ENCODE measurements around the gene NCAPH2. TPM values are rescaled to one million over a fixed set of nuclear protein-coding genes. Genes with fewer than 3 reads are reported as not detected.

The NCAPH2 gene
- total and polyA plus RNA-seq, 2 of the 8 experiments (the other 6 are each of a cell fraction or from before 2014, with no cell fraction given): 62.2 to 81.6 TPM

DNA sequence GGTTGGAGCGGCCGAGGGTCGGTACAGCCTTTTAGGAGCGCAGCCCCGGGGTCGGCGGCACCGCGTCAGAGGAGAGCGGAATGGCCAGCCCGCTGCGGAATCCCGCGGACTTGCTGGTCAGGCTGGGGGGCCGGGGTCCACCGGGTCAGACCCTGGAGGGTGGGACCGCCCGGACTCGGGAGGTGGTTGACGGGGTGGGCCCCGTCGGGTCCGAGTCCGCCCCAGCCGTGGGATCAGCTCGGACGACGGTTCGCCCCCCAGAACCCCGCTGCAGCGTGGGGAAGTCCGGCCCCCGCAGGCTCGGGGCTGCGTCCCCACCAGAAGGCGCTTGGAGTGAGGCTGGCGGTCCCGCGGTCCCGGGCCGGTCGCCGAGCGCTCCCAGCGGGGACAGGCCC is 27.0 kb upstream of the NCAPH2 start:
- H3K23ac ChIP-seq (ENCODE audit: insufficient read length): no peak overlapping the region
- ChIA-PET POLR2A (ENCODE audit: partially characterized antibody) (interaction anchor here (0.7 to 2.1 kb wide), 8 partner anchors 8 to 43 kb away, joined by 3 to 16 read pairs (median 3); no protein-coding TSS in a partner anchor), CTCF (ENCODE audit: partially characterized antibody) (interaction anchor here (1.0 to 2.0 kb wide), 2 partner anchors 17 kb away, joined by 5 to 10 read pairs; no protein-coding TSS in a partner anchor)
- no peaks in the 10 kb centered on the region for H3K79me2 ChIP-seq (ENCODE audit: control insufficient read depth in 1 of 2, insufficient read depth in 2 of 2, low read length in 2 of 2)
- no peaks in the 10 kb centered on the region for H3K79me1 ChIP-seq (ENCODE audit: low read depth, low read length)
- no peak overlapping the region for H3K4ac ChIP-seq (replicated peaks; ENCODE audit: insufficient read length, low read depth, low read length)
- no peak for FAIRE-seq
- H4K8ac ChIP-seq (ENCODE audit: extremely low read depth, insufficient read depth, low read length): peak overlapping the region; percentile 80
- H2BK120ac ChIP-seq (replicated peaks; ENCODE audit: low read depth, low read length): no peak overlapping the region
- 9% methylated on average over 16 of the region's 45 CpGs; no CpG with 5 or more reads in 1 of the 2 experiments for WGBS, 2 experiments (ENCODE audit: extremely low coverage in 1 of 2, insufficient coverage in 1 of 2, insufficient read length in 1 of 2, insufficient replicate concordance in 2 of 2, low coverage in 1 of 2, low lambda C conversion rate in 2 of 2, missing lambda C conversion rate in 1 of 2)
- H2AFZ ChIP-seq (ENCODE audit: low read length): no peak overlapping the region
- peaks cover 1 to 22% (median 13%) of the 10 kb centered on the region in 4 experiments; a peak in 6 of 7 replicates for H3K27me3 ChIP-seq (replicated peaks in 1 of 4; ENCODE audit: control insufficient read depth in 3 of 4, extremely low read depth in 1 of 4, insufficient read depth in 3 of 4, low read length in 3 of 4)
- H3K56ac ChIP-seq (replicated peaks; ENCODE audit: insufficient read length, low read depth, low read length): no peak overlapping the region
- H2BK20ac ChIP-seq (ENCODE audit: low read length): no peak overlapping the region
- peak overlapping the region; percentile 50 to 74 (median 58) for H3K4me3 ChIP-seq (ENCODE audit: extremely low read depth in 1 of 4, insufficient read depth in 2 of 4, low read depth in 3 of 4, low read length in 4 of 4)
- peak overlapping the region in 2 of 4 experiments; percentile 19 to 34; a peak in 2 of 7 replicates for H3K9ac ChIP-seq (replicated peaks in 1 of 4; ENCODE audit: extremely low read depth in 1 of 4, low read depth in 3 of 4, low read length in 3 of 4)
- H2BK12ac ChIP-seq (ENCODE audit: low read depth, low read length): no peak overlapping the region
- no peak for TF ChIP-seq MAX (IDR thresholded peaks at IDR 0.05)
- TF ChIP-seq SUZ12 (IDR thresholded peaks at IDR 0.05; ENCODE audit: low read length): no peak
- no peak for TF ChIP-seq TAF1 (IDR thresholded peaks at IDR 0.05; ENCODE audit: low read depth, low read length)
- TF ChIP-seq BRCA1 (IDR thresholded peaks at IDR 0.05; ENCODE audit: low read depth, low read length): no peak
- TF ChIP-seq SIN3A (conservative IDR thresholded peaks at IDR 0.05 in 1 of 2, IDR thresholded peaks at IDR 0.05 in 1 of 2; ENCODE audit: low read depth in 1 of 2, low read length in 2 of 2): no peak
- no peak for TF ChIP-seq GTF2F1 (IDR thresholded peaks at IDR 0.05; ENCODE audit: borderline replicate concordance, low read depth, low read length)
- TF ChIP-seq ASH2L (IDR thresholded peaks at IDR 0.05; ENCODE audit: low read length): peak; percentile 25
- H4K91ac ChIP-seq (replicated peaks; ENCODE audit: insufficient read length, low read length): no peak overlapping the region
- H2BK15ac ChIP-seq (ENCODE audit: low read length): no peak overlapping the region
- H3K18ac ChIP-seq (ENCODE audit: extremely low read depth, low read length): peak overlapping the region; percentile 60; the same call in 1 of the 2 replicates
- peaks cover 4% of the 10 kb centered on the region; the same call in 1 of the 2 replicates for H3K23me2 ChIP-seq (ENCODE audit: low read depth, low read length)
- H3K9me3 ChIP-seq (ENCODE audit: insufficient read depth in 2 of 2, low read depth in 1 of 2, low read length in 1 of 2): no peaks in the 10 kb centered on the region
- 0 out of 8 replicates have a peak, but pooled peaks cover 0 to 2% (median 0%) of the 10 kb centered on the region in 4 experiments for H3K36me3 ChIP-seq (ENCODE audit: control insufficient read depth in 2 of 4, insufficient read depth in 4 of 4, low read length in 3 of 4)
- peaks cover 0 to 3% of the 10 kb centered on the region in 2 experiments for H4K20me1 ChIP-seq (replicated peaks in 1 of 2; ENCODE audit: control insufficient read depth in 1 of 2, insufficient read depth in 2 of 2, low read length in 2 of 2)
- no peak overlapping the region for H3K27ac ChIP-seq (ENCODE audit: low read depth, low read length)
- peak overlapping the region; percentile 53 for H4K5ac ChIP-seq (ENCODE audit: insufficient read length, low read depth, low read length)
- H2AK5ac ChIP-seq (ENCODE audit: low read depth, low read length): no peak overlapping the region
- no peak overlapping the region for H3K14ac ChIP-seq (ENCODE audit: insufficient read length)
- H3K4me1 ChIP-seq (replicated peaks in 1 of 4; ENCODE audit: control insufficient read depth in 3 of 4, insufficient read depth in 4 of 4, low read length in 3 of 4): peaks cover 0 to 5% (median 0%) of the 10 kb centered on the region in 4 experiments; a peak in 3 of 7 replicates
- H2BK5ac ChIP-seq (ENCODE audit: low read depth, low read length): no peak overlapping the region; the same call in 1 of the 2 replicates
- peak overlapping the region; percentile 44 to 74 for H3K4me2 ChIP-seq (ENCODE audit: insufficient read depth in 1 of 2, low read depth in 2 of 2, low read length in 2 of 2)
- peak in 1 of 2 experiments; percentile 67 for DNase-seq (ENCODE audit: low read depth in 1 of 2, low spot score in 2 of 2)

Data from H1 (cell line).